SKM-1 (cell line): Measurements from ENCODE around the gene JPH3.

Experiments used
- DNase-seq: peaks from one replicate; lab custom pipeline; 2025; ENCODE audit not compliant: unreplicated experiment; lab: John Stamatoyannopoulos, UW

The JPH3 gene

DNA sequence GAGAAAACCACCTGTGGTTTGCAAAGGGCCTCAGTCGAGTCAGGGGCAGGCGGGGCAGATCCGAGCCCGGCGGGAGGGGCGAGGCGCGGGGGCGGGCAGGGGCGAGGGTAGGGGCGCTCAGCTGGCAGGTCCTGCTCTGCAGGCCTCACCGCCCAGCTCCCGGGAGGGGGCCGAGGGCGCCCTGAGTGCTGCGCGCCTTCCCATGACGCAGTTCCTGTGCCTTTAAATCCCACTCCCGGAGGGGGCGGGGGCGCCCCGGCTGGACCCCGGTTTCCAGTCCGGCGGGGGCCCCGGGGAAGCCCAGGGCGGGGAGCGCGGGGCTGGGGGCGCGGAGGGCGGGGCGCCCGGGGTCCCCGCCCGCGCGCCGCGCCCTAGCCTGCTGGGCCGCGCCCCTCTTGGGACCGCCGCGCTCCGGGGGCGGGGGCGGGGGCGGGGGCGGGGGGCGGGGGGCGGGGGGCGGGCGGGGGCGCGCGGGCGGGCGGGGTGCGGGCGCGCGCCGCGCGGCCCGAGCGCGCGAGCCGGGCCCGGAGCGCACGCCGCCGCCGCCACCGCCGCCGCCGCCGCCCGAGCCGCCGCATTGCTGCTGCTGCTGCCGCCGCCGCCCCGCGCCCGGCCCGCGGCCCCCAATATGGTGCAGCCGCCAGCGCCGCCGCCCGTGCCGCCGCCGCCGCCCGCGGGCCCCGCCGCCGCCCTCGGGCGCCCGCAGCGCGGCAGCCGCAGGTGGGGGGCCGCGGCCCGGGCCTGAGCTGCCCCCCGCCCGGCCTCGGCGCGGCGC, at the start of gene JPH3:
TSS of gene JPH3 (plus strand) at position 508 of the 775 bp plus-strand sequence. CDS start 639 bp downstream, outside the sequence.
- DNase-seq = no peak

DNA sequence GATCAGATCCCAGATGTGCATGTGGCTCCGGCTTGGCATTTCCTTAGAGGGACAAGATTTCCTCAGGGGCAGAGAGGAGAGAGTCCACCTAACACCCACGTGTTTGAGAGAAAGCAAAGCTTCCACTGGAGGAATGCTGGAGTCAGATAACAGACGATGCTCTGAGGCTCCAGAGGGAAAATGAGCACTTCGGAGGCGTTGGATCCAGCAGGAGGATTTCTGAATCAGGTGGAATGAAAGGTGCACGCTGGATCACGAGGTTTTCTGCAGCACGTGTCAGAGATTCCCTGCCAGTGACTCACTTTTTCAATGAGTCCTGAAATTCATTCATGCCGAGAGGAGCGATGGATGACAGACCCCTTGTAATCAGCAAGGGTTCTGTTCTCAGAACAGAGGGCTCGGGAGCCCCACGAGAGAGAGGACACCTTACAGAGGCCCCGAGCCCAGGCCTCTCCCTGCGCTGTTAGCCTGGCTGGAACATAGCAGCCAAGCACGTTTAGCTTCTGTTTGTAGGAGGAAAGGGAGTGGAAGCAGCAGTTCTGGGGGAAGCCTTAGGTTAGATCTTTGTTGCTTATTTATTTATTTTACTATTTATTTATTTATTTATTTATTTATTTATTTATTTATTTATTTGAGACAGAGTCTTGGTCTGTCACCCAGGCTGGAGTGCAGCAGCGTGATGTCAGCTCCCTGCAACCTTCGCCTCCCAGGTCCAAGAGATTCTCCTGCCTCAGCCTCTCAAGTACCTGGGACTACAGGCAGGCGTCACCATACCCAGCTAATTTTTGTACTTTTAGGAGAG, 49.3 kb upstream of the JPH3 start:
- no peak for DNase-seq

DNA sequence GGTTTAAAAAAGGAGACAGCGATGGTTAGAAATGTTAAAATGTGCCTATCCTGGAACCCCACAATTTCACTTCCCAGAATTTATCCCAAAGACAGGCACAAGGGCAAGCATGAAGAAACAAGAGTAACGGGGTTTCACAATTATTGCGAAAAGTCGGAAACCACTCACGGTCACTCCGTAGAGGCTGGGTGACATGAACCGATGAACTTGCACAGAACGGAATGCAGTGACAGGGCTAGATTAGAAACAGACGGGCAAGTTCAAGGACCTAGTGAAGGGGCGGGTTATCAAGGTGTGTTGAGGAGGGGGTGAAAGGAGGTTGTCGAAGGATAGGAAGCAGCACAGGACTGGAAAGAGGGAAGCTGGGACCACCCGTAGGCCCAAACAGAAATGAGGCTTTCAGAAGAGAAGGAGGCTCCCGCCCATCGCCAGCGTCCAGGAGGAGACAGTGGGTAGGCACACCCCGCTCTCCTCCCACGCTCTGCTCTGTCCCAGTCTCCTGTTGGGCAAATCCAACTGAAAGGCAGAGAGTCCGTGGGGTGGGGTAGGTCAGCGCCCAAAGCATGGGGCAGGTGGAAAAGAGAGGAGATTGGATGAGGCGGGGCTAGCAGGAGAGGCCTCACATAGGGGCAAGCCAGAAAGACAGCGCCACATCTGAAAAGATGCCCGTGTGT, 47.4 kb upstream of the JPH3 start:
- DNase-seq = peak; percentile 4

DNA sequence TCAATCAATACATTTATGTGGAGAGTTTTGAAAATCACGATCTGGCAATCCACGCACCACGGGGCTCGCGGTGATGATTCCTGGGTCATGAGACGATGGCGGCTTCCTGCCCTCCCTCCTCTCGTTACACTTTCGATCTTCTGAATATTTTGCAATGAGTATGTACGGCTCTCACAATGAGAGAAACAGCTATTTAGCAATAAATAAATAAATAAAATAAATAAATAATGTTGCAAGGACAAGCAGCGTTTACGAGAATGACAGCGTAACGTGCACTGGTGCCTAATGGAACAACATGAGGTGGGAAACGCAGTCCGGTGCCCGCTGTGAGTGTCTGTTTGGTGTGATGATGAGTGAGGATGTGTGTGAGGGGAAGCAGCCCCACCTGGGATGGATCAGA, 46.7 kb upstream of the JPH3 start:
- no peak for DNase-seq

DNA sequence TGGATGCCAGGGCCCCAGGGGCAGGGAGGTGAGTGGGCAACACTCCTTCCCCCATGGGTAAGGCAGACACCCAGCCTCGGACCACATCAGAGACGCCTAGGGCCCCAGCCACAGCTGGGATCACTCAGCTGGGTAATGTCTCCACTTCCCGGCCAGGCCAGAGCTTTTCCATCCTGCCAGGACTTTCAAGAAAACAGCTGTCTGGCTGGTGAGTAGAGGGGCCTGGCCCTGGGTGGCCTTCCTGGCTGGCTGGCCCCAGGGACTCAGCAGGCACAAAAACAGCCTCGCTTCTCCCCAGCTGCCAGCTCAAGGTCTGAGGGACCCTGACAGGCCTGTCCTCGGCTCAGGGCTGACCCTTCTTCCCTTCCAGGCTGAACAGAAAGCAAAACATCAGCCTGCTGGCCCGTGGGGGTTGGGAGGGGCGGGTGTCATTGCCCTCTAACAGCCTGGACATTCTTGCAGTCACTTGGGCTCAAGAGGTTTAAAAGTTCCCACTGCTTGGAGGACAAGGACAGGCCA, 45.3 kb upstream of the JPH3 start:
- no peak for DNase-seq

DNA sequence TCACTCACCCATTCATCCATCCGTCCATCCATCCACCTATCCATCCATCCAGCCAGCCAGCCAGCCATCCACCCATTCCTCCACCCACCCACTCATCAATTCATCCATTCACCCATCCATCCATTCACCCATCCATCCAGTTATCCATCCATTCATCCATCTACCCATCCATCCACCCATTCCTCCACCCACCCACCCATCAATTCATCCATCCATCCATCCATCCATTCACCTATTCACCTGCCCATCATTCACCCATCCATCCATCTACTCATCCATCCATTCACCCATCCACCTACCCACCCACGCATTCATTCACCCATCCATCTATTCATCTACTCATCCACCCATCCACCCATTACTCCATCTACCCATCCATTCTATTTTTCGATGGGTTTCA, 43.6 kb upstream of the JPH3 start:
- no peak for DNase-seq

DNA sequence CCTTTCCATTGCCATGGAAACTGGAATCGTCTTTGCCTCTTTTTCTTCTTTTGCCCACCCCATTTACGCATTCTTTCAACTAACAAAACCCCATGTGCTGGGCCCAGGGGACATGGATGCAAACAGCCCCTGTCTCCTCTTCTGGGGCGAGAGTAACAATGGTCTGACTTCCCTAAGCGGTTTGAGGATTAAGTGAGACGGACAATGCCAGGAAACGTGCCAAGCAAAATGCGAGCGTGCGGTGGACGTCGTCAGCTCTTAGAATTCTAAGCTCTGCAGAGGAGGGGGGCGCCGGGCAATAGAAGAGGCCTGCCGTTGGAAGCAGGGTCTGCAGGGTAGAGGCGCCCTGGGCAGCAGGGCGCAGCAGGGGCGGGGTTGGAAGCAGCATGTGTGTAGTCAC, 42.4 kb upstream of the JPH3 start:
- no peak for DNase-seq

DNA sequence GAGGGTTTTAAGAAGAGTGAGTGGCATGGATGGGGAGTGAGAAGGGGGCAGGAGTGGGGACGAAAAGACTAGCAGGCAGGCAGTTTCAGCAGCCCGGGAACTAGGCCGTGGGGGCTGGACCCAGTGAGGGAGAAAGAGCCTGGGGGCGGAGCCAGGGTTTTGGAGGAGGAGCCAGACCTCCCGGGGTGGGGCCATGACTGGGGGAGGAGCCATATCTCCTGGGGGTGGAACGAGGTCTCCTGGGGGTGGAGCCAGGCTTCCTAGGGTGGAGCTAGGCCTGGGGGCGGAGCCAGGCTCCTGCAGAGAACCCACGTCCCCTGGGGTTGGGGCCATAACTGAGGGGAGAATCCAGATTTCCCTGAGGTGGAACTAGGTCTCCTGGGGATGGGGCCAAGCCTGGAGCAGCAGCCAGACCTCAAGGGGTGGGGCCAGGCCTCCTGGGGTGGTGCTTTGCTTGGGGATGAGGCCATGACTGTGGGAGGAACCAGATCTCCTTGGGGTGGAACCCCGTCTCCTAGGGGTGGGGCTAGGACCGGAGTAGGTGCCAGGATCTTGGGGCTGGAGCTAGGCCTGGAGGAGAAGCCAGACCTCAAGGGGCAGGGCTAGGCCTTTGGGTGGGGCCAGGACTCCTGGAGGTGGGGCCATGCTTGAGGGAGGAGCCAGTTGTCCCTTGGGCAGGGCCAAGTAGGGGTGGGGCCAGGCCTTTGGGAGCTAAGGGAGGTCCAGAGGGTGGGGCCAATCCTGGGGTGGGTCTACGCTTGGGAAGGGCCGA, 41.7 kb upstream of the JPH3 start:
- DNase-seq = no peak

DNA sequence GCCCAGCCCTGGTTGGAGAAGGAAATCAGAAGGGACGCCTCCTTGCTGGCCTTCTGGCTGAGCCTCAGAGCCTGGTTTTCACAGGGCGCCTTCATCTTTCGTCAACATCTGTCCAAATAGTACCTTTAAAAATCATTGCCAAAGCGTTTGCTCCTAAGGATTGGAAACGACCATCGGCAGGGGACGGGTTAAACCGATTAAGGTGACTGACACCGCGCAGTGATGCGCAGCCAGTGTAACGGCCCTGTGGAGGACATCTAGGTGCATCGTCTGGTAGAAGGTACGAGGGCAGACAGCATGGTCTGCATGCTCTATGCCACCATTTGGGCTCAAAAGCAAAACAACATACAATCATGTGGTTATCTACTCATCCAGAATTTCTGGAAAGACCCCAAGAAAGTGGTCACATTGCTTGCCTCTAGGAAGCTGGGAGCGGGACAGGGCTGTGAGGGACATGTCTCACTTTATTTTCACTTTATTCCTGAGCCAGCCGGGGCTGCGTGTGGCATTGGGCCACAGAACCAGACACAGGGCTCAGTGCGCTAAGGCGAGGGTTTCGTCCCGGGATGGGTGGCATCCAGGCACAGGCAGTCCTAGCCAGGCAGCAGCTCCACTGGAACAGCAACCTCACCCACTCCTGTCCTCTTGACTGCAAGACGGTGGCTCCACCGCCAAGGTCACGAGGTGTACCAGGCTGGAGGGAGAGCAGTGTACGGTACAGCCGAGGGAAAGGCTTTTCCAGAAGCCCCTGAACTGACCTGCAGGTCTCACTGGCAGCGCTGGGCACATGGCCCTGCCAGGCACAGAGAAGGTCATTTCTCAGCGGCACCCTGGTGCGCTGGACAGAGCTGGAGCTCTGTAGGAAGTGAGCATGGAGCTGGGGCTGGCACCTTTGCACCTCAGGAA, 40.9 kb upstream of the JPH3 start:
- DNase-seq = no peak

DNA sequence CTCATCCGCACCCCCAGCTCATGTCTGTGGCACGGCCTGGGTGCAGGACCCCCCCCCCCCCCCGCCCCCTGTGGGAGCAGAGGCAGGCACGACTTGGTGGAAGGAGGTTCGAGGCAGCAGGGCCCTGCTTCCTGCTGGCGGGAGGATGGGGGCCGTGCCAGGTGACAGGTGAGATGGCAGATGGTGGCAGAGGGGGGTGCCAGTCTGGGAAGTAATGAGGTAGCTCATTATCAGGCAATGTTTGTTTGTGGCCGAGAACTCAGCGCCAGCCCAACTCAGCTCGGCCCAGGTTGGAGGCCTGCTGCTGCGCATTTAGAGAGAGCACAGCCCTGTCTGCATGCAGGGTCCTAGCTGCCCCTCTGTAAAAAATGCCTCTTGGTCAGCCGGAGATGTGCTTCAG, 40.1 kb upstream of the JPH3 start:
- DNase-seq = no peak

DNA sequence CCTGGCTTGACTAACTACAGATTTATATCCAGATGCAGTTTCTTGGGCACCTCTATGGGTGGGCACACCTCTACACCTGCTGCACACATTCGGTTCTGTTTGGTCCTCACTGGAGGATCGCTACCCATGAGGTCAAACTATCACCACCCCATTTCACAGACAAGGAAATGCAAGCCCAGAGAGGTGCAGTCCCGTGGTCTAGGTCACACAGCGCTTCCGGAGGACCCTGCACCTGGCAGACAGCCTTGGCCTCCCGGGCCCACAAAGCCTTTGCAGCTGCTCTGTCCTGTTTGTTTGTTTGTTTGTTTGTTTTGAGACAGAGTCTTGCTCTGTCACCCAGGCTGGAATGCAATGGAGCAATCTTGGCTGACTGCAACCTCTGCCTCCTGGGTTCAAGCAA, 39.3 kb upstream of the JPH3 start:
- no peak for DNase-seq

DNA sequence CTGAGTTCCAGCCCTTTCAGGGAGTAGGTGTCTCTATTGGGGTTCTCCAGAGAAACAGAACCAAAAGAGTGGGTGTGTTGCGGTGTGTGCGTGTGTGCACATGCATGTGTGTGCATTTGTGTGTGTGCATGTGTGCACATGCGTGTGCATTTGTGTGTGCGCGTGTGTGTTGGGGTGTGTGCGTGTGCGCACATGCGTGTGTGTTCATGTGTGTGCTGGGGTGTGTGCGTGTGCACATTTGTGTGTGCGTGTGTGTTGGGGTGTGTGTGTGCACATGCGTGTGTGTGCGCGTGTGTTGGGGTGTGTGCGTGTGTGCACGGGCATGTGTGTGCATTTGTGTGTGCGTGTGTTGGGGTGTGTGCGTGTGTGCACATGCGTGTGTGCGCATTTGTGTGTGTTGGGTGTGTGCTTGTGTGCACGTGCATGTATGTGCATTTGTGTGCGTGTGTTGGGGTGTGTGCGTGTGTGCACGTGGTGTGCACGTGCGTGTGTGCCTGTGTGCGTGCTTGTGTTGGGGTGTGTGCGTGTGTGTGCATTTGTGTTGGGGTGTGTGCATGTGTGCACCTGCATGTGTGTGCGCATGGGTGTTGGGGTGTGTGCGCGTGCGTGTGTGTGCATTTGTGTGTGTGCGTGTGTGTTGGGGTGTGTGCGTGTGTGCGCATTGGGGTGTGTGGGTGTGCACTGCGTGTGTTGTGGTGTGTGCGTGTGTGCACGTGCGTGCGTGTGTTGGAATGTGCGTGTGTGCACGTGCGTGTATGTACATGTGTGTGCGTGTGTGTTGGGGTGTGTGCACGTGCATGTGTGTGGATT, 38.4 kb upstream of the JPH3 start:
- no peak for DNase-seq

DNA sequence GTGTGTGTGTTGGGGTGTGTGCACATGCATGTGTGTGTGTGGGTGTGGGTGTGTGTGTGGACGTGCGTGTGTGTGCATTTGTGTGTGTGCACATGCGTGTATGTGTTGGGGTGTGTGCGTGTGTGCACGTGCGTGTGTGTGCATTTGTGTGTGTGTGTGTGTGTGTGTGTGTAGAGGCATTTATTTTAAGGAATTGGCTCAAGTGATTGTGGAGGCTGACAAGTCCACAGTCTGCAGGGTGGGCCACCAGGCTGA, 37.9 kb upstream of the JPH3 start:
- DNase-seq = no peak

DNA sequence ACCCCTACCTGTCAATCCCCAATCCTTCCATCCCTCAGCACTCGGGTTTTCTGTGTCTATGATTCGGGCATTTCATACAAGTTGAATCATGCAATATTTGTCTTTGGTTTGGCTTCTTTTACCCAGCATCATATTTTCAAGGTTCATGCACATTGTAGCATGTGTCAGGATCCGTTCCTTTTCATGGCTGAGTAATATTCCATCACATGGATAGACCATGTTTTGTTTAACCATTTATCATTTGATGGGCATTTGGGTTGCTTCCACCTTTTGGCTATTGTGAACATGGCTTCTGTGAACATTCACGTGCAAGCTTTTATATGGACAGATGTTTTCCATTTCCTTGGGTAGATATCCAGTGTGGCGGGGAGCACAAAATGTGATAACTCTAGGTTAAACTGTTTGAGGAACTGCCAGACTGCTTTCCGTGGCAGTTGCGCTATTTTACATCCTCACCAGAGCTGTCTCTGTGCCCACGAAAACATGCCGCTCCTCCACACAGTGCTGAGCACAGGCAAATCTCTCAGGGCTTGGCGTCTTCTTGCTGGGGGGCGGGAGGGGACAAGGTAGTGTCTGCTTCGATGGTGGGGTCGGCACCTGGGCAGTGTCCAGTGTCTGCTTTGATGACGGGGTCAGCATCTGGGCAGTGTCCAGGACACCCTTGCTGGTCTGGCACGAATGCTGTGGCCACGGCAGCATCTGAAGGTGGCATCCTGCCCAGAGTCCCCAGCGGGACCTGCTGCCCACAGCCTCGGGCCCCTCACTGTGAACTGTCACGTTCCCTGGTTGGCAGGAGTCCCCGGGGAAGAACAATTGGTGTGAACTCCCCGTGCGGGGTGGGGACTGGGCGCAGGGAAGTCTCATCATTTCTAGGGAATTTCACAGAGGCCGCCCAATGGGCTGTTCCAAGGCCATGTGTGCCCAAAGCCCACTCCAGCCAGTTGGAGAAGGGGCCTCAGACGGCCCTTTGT, 32.4 kb upstream of the JPH3 start:
- no peak for DNase-seq

DNA sequence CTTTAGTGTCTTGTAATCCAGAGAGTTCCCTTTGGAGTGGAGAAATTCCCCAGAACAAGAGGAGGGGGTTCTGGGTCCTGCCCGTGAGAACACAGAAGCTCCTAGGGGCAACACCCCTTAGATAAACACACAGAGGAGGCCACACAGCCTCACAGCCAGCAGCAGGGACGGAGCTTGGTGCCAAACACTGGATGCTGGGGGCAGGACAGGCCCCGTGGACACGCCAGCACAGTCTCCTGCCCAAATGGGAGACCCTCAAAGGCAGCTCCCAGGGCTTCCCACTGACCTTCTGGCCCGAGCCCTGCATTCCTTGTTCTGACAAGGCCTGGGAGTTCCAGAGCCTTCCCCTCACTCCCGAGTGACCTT, 31.8 kb upstream of the JPH3 start:
- DNase-seq = no peak

DNA sequence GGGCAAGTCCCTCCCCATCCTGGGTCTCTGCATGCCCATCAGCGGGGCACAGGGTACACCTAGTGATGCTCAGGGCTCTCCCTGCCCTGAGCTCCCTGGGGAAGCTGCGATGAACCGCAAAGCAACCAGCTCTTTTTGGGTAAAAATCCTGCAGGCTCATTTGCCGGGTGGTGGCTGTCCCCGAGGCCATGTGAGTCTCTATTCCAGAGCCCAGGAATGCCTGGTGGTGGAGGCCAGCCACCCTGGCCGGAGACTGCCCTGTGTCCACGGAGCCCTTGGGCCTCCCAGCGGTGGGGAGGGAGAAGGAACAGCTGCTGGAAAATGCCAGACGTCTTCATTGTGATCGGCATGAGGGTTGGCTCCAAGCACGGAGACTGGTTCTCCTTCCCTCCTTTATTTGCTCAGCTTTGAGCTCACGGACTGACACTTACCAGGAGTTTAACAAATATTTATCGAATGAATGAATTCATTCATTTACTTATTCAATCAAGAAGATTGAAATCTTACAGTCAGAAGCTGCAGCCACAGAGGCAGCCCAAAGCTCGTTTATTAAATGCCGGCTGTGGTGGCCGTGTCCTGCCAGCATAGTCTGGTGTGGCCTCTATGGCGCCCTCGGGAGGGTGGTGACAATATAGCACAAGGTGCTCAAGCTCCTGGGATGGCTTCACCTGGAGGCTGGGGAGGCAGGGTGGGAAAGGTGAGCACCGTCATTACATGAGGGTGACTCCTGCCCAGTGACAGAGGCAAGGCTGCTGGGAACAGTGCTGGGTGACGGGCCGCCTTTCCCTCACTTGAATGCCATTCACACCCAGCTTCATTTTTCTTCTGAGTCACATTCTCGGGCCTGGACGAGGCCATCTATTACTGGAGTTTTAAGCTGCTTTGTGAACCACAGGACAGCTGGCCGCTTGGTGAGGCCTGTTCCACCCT, 31.1 kb upstream of the JPH3 start:
- DNase-seq = no peak

DNA sequence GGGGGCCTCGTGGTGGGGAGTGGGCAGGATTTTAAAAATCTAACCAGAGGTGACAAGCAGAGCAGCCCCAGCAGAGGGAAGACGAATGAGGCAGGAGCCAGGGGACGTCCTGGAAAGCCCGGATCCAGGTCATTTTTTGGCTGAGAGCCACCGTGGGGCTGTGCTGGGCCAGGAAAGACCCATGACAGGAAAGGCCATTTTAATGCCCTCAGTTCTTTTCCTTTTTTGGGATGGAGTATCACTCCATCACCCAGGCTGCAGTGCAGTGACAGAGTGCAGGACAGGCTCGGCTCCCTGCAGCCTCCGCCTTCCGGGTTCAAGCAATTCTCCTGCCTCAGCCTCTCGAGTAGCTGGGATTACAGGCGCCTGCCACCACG, 30.5 kb upstream of the JPH3 start:
- no peak for DNase-seq
